IPS DF 6.9 (cell line): ENCODE measurements around the gene NIPA2.

Experiments
- DNase-seq: peaks from one replicate; pipeline ENCODE4 v3.0.0-alpha.2; 2013; ENCODE audit warnings: low read depth, low spot score
- H3K27ac ChIP-seq: one replicate; pipeline ENCODE4 v1.5.1; 2013; ENCODE audit warnings: low read length, control low read depth
- H3K27me3 ChIP-seq: 2 replicates; pipeline ENCODE4 v1.6.1; 2013; ENCODE audit warnings: mild to moderate bottlenecking, low read length; ENCODE audit not compliant: control insufficient read depth, insufficient read depth
- H3K36me3 ChIP-seq: 2 replicates; pipeline ENCODE4 v1.6.1; 2013; ENCODE audit warnings: low read length; ENCODE audit not compliant: control insufficient read depth, insufficient read depth
- H3K4me1 ChIP-seq: 2 replicates; pipeline ENCODE4 v1.6.1; 2013; ENCODE audit warnings: low read length; ENCODE audit not compliant: control insufficient read depth, insufficient read depth
- H3K4me3 ChIP-seq: 2 replicates; pipeline ENCODE4 v1.5.1; 2013; ENCODE audit warnings: mild to moderate bottlenecking, low read length
- H3K9me3 ChIP-seq: 2 replicates; pipeline ENCODE4 v1.6.1; 2013; ENCODE audit warnings: low read length, inconsistent platforms; ENCODE audit not compliant: control insufficient read depth, insufficient read depth
- WGBS: extraction: QIAGEN DNeasy Blood & Tissue Kit; methylation state at CpG from one replicate; pipeline ENCODE4 v1.1.7; 2013; ENCODE audit warnings: mixed read lengths, missing lambda C conversion rate; ENCODE audit not compliant: insufficient read length, insufficient coverage; 5-methylcytosine and 5-hydroxymethylcytosine counted together

Gene NIPA2

GRCh38 chr15:22808240-22808639 lies 30.2 kb upstream of the NIPA2 start:
- Histone ChIP-seq H3K9me3 (no peaks in the 10 kb centered on the region), H3K36me3 (no peaks in the 10 kb centered on the region), H3K27ac (no peak overlapping the region), H3K27me3 (no peaks in the 10 kb centered on the region), H3K4me3 (no peak overlapping the region), H3K4me1 (no peaks in the 10 kb centered on the region)
- no CpG with 5 or more reads among the region's 4 CpGs for WGBS
- no peak for DNase-seq

- no peak for DNase-seq
- no peaks in the 10 kb centered on the region for H3K9me3 ChIP-seq
- no peak overlapping the region for H3K4me3 ChIP-seq
- WGBS: no CpG with 5 or more reads among the region's 7 CpGs
- no peaks in the 10 kb centered on the region for H3K36me3 ChIP-seq
- no peaks in the 10 kb centered on the region for H3K27me3 ChIP-seq
- H3K27ac ChIP-seq: no peak overlapping the region
- no peaks in the 10 kb centered on the region for H3K4me1 ChIP-seq
Measured at GRCh38 chr15:22808761-22809280, 29.6 kb upstream of the NIPA2 start.

DNA sequence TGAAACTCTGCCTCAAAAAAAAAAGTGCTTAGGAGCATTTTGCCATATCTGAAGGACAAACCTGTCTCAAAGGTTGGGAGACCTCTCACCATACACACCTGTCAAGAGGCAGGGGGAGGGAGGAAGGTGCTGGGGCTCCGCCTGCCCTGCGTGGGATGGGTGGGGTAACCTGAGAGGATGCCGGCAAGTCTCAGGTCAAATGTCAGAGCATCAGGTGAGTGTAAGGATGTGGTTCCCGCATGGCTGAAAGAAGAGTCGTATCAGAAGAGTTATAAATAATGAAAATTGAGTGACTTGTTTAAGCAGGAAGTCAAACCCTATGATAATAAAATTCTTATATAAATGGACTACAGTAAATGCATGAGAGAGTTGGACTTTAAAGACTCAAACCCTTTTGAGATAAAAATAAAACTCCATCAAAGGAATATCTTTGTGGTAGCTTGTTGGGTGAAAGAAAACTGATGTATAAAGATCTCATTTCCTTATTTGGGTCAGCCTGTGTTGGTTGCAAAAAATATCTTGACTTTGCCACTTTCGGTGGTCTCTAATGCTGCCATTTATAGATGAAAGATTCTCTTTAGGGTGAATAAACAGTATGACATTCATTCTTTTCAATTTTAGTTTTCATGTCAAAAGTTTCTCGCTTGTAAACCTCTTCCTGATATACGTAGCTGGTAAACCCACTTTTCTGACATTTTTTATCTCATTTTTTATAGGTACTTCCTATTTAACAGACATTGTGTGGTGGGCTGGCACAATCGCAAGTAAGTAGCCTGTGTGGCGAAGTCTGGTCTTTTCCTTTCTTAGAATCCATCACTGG lies 28.2 kb upstream of the NIPA2 start:
- H3K27ac ChIP-seq: no peak overlapping the region
- H3K4me3 ChIP-seq: no peak overlapping the region
- no peaks in the 10 kb centered on the region for H3K36me3 ChIP-seq
- whole genome bisulfite sequencing: no CpG with 5 or more reads among the region's 10 CpGs
- H3K9me3 ChIP-seq: no peaks in the 10 kb centered on the region
- no peaks in the 10 kb centered on the region for H3K4me1 ChIP-seq
- no peak for DNase-seq
- H3K27me3 ChIP-seq: no peaks in the 10 kb centered on the region

DNA sequence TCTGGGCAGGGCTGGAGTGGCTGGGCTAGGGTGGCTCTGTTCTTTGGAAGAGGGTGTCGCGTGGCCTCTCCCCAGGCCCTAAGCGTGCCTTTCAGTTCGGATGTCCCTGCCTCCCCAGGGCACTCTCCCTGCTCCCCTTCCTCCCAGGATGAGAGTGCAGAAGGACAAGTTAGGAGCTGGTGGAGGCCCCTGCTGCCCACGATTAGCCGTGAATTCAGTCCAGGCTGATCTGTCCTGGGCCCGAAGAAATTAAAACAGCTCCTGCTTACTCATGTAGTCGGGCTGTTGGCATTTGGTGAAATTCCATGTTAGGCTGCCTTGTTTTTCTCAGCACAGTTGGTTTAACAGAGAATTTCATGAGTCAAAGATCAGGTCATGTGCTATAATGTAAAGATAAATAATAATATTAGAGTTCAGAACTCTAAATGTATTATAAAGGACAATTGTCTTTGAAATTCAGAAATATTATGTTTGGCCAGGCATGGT lies 27.6 kb upstream of the NIPA2 start:
- no CpG with 5 or more reads among the region's 8 CpGs for WGBS
- Histone ChIP-seq H3K27me3 (no peaks in the 10 kb centered on the region), H3K9me3 (no peaks in the 10 kb centered on the region), H3K4me3 (no peak overlapping the region), H3K27ac (no peak overlapping the region), H3K4me1 (no peaks in the 10 kb centered on the region), H3K36me3 (no peaks in the 10 kb centered on the region)
- no peak for DNase-seq

DNA sequence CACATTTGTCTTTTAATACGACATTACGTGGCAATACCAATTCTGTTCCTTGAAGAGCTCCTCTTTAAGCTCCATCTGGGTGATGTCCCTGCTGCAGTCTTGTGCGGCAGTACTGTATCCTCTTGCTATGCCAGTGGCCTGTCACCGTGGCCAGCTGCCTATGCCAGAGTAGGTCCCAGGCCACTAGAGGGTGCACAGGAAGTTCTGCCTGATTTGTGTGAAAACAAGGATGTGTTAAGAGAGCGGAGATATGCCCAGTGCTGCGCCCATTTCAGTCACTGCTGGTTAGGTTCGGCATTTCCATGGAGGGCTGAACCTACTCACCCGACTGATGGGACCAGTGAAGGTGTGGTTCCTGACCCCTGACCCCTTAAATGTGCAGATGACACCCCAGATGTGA lies 26.8 kb upstream of the NIPA2 start:
- no peaks in the 10 kb centered on the region for H3K27me3 ChIP-seq
- no CpG with 5 or more reads among the region's 8 CpGs for WGBS
- H3K36me3 ChIP-seq: no peaks in the 10 kb centered on the region
- H3K9me3 ChIP-seq: no peaks in the 10 kb centered on the region
- no peak overlapping the region for H3K4me3 ChIP-seq
- DNase-seq: no peak
- no peaks in the 10 kb centered on the region for H3K4me1 ChIP-seq
- no peak overlapping the region for H3K27ac ChIP-seq

GRCh38 chr15:22813844-22814243 lies 24.6 kb upstream of the NIPA2 start:
- H3K36me3 ChIP-seq: no peaks in the 10 kb centered on the region
- no peak for DNase-seq
- H3K27ac ChIP-seq: no peak overlapping the region
- no peak overlapping the region for H3K4me3 ChIP-seq
- WGBS: no CpG with 5 or more reads among the region's 3 CpGs
- H3K27me3 ChIP-seq: no peaks in the 10 kb centered on the region
- no peaks in the 10 kb centered on the region for H3K9me3 ChIP-seq
- no peaks in the 10 kb centered on the region for H3K4me1 ChIP-seq

DNA sequence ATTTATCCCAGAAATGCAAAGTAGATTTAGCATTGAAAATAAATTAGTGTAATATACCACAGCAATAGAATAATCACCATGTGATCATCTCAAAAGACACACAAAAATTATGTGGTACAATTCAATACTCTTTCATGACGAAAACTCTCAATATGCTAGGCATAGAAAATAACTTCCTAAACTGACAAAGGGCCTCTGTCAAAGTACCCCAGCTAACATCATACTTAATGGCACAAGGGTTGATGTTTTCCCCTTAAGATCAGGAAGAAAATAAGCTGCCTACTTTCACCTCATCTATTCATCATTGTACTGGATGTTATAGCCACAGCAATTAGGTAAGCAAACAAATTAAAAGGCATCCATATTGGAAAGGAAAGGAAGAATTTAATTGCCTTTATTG lies 22.7 kb upstream of the NIPA2 start:
- no peaks in the 10 kb centered on the region for H3K9me3 ChIP-seq
- no peak for DNase-seq
- H3K27ac ChIP-seq: no peak overlapping the region
- WGBS: no CpG with 5 or more reads among the region's 1 CpG
- no peak overlapping the region for H3K4me3 ChIP-seq
- H3K36me3 ChIP-seq: no peaks in the 10 kb centered on the region
- 0 out of 2 replicates have a peak, but pooled peaks cover 2% of the 10 kb centered on the region for H3K4me1 ChIP-seq
- H3K27me3 ChIP-seq: no peaks in the 10 kb centered on the region

DNA sequence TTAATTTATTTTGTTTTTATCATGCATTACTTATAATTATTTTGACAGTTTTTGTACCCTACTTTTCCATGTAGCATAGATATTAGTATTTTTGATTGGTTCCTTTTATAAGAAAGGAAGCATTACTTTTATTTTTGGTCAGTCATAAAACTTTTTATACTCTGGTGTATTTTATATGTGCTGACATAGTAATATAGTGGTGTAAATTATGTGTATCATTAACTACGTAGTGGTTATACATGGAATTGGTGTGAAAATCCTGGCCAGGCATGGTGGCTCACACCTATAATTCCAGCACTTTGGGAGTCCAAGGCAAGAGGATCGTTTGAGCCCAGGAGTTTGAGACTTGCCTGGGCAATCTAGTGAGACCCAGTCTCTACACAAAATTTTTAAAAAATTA lies 18.8 kb upstream of the NIPA2 start:
- H3K4me1 ChIP-seq: 0 out of 2 replicates have a peak, but pooled peaks cover 2% of the 10 kb centered on the region
- WGBS: no CpG with 5 or more reads among the region's 2 CpGs
- H3K4me3 ChIP-seq: no peak overlapping the region
- H3K27me3 ChIP-seq: no peaks in the 10 kb centered on the region
- no peaks in the 10 kb centered on the region for H3K9me3 ChIP-seq
- no peaks in the 10 kb centered on the region for H3K36me3 ChIP-seq
- no peak for DNase-seq
- H3K27ac ChIP-seq: no peak overlapping the region

DNA sequence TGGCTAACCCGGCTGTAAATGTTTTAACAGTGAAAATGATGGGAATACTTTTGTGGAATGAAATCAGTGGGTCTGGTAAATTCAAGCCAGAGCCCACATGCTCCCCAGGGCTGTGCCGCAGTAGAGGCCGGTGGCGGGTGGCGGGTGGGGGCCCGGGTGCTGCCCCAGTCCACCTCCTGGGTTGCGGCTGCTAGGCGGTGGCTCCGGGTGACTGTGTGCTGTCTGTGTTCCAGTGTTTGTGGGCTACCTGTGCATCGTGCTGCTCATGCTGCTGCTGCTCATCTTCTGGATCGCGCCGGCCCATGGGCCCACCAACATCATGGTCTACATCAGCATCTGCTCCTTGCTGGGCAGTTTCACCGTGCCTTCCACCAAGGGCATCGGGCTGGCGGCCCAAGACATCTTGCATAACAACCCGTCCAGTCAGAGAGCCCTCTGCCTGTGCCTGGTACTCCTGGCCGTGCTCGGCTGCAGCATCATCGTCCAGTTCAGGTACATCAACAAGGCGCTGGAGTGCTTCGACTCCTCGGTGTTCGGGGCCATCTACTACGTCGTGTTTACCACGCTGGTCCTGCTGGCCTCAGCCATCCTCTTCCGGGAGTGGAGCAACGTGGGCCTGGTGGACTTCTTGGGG lies 14.9 kb upstream of the NIPA2 start:
- Histone ChIP-seq H3K36me3 (no peaks in the 10 kb centered on the region), H3K27ac (no peak overlapping the region), H3K27me3 (no peaks in the 10 kb centered on the region), H3K9me3 (no peaks in the 10 kb centered on the region), H3K4me3 (no peak overlapping the region), H3K4me1 (peaks cover 6% of the 10 kb centered on the region)
- no peak for DNase-seq
- no CpG with 5 or more reads among the region's 29 CpGs for WGBS

DNA sequence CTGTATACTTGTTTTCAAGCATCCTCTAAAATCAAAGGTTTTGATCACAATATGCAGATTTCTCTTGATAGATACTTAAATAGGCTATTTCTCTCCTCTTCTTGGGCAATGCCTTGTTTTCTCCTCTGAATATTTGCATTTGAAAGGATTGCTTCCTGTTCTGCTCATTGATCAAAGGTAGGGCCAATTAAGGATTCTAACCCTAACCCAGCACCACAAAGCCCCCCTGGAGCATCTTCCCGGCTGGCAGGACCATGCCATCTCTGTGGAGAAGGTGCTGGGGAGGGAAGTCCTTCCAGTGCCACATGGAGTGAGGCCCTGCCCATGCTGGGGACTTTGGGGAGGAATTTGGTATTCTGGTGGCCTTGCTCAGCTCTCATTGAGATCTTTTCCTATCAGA lies 11.3 kb upstream of the NIPA2 start:
- H3K27ac ChIP-seq: no peak overlapping the region
- H3K27me3 ChIP-seq: no peaks in the 10 kb centered on the region
- no CpG with 5 or more reads among the region's 1 CpG for WGBS
- H3K36me3 ChIP-seq: no peaks in the 10 kb centered on the region; the same call in 1 of the 2 replicates
- no peaks in the 10 kb centered on the region for H3K9me3 ChIP-seq
- H3K4me3 ChIP-seq: no peak overlapping the region
- H3K4me1 ChIP-seq: peaks cover 4% of the 10 kb centered on the region
- DNase-seq: no peak
